ENCODE measurements around the gene INPP5E. TPM values are rescaled to one million over a fixed set of nuclear protein-coding genes. Genes with fewer than 3 reads are reported as not detected.

Gene INPP5E
- total and polyA plus RNA-seq, 10 of the 15 experiments (the other 5 are each of a cell fraction or from before 2014, with no cell fraction given): 0.24 to 16.0 (median 5.3) TPM

DNA sequence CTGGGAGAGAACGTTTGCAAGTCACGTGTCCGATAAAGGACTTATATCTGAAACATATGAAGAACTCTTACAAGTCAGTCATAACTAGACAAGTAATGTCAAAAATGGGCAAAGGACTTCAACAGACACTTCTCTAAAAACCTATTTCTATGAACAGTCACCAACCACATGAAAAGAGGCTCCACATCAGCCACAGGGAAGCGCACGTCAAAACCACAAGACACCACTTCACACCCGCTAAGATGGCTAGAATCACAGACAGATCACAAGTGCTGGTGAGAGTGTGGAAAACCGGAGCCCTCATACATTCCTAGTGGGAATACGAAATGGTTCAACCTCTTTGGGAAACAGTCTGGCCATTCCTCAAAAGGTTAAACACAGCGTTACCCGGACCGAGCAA, 54.6 kb downstream of the INPP5E start:
- RAD21 ChIA-PET (ENCODE audit: unreplicated experiment): no interaction called here
- Histone ChIP-seq H3K79me2 (ENCODE audit: control insufficient read depth, insufficient read depth, low read length) (no peaks in the 10 kb centered on the region), H3K27me3 (replicated peaks in 1 of 2; ENCODE audit: control insufficient read depth in 2 of 2, insufficient read depth in 2 of 2, low read length in 1 of 2) (no peaks in the 10 kb centered on the region), H3K4me3 (no peak overlapping the region), H3K9ac (ENCODE audit: control insufficient read depth, insufficient read depth, low read length) (no peak overlapping the region), H3K9me3 (replicated peaks; ENCODE audit: control insufficient read depth, insufficient read depth, low read length) (no peaks in the 10 kb centered on the region), H2AFZ (ENCODE audit: control insufficient read depth, low read depth, low read length) (no peak overlapping the region), H3K4me1 (ENCODE audit: control insufficient read depth, insufficient read depth, low read length) (no peaks in the 10 kb centered on the region), H4K20me1 (ENCODE audit: control insufficient read depth, insufficient read depth) (no peaks in the 10 kb centered on the region), H3K36me3 (ENCODE audit: control insufficient read depth in 2 of 2, insufficient read depth in 2 of 2, low read length in 1 of 2) (peaks cover 14 to 34% of the 10 kb centered on the region in 2 experiments; a peak in 3 of 4 replicates), H3K27ac (ENCODE audit: control insufficient read depth, insufficient read depth) (no peak overlapping the region), H3K4me2 (ENCODE audit: control insufficient read depth, insufficient read depth) (no peak overlapping the region)
- ATAC-seq (no peak), DNase-seq (ENCODE audit: low read depth, low spot score) (no peak), FAIRE-seq (peak; percentile 7)
- TF ChIP-seq IKZF2 (IDR thresholded peaks at IDR 0.05): 0 out of 4 replicates have a peak, but pooled peaks of 1 of the 2 experiments have one; percentile 27
- TF ChIP-seq SREBF2 (IDR thresholded peaks at IDR 0.05; ENCODE audit: low read length): no peak
- 0 out of 2 replicates have a peak, but pooled peaks have one; percentile 15 for TF ChIP-seq CREM (IDR thresholded peaks at IDR 0.05; ENCODE audit: low read depth)
- TF ChIP-seq RUNX3 (IDR thresholded peaks at IDR 0.05; ENCODE audit: low read length): peak; percentile 95
- TF ChIP-seq POLR2AphosphoS5 (IDR thresholded peaks at IDR 0.05; ENCODE audit: low read length): 0 out of 2 replicates have a peak, but pooled peaks have one; percentile 30
- no peak for TF ChIP-seq BRCA1 (IDR thresholded peaks at IDR 0.05; ENCODE audit: low read depth, low read length)
- TF ChIP-seq PML (IDR thresholded peaks at IDR 0.05; ENCODE audit: low read length): no peak
- TF ChIP-seq BHLHE40 (IDR thresholded peaks at IDR 0.05; ENCODE audit: borderline replicate concordance in 1 of 2, low read depth in 2 of 2, low read length in 1 of 2): peak in 1 of 2 experiments; percentile 41; a peak in 2 of 4 replicates
- peak; percentile 42; the same call in 1 of the 2 replicates for TF ChIP-seq SPI1 (IDR thresholded peaks at IDR 0.05; ENCODE audit: borderline replicate concordance, insufficient read depth, low read depth, low read length)
- peak; percentile 81; the same call in 1 of the 2 replicates for TF ChIP-seq TCF7 (IDR thresholded peaks at IDR 0.05; ENCODE audit: borderline replicate concordance)
- TF ChIP-seq, protein P1, sequence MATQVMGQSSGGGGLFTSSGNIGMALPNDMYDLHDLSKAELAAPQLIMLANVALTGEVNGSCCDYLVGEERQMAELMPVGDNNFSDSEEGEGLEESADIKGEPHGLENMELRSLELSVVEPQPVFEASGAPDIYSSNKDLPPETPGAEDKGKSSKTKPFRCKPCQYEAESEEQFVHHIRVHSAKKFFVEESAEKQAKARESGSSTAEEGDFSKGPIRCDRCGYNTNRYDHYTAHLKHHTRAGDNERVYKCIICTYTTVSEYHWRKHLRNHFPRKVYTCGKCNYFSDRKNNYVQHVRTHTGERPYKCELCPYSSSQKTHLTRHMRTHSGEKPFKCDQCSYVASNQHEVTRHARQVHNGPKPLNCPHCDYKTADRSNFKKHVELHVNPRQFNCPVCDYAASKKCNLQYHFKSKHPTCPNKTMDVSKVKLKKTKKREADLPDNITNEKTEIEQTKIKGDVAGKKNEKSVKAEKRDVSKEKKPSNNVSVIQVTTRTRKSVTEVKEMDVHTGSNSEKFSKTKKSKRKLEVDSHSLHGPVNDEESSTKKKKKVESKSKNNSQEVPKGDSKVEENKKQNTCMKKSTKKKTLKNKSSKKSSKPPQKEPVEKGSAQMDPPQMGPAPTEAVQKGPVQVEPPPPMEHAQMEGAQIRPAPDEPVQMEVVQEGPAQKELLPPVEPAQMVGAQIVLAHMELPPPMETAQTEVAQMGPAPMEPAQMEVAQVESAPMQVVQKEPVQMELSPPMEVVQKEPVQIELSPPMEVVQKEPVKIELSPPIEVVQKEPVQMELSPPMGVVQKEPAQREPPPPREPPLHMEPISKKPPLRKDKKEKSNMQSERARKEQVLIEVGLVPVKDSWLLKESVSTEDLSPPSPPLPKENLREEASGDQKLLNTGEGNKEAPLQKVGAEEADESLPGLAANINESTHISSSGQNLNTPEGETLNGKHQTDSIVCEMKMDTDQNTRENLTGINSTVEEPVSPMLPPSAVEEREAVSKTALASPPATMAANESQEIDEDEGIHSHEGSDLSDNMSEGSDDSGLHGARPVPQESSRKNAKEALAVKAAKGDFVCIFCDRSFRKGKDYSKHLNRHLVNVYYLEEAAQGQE (IDR thresholded peaks at IDR 0.05; ENCODE audit: low read depth, low read length): no peak
- peak; percentile 52; the same call in 1 of the 2 replicates for TF ChIP-seq RAD51 (IDR thresholded peaks at IDR 0.05)
- TF ChIP-seq, protein P2, sequence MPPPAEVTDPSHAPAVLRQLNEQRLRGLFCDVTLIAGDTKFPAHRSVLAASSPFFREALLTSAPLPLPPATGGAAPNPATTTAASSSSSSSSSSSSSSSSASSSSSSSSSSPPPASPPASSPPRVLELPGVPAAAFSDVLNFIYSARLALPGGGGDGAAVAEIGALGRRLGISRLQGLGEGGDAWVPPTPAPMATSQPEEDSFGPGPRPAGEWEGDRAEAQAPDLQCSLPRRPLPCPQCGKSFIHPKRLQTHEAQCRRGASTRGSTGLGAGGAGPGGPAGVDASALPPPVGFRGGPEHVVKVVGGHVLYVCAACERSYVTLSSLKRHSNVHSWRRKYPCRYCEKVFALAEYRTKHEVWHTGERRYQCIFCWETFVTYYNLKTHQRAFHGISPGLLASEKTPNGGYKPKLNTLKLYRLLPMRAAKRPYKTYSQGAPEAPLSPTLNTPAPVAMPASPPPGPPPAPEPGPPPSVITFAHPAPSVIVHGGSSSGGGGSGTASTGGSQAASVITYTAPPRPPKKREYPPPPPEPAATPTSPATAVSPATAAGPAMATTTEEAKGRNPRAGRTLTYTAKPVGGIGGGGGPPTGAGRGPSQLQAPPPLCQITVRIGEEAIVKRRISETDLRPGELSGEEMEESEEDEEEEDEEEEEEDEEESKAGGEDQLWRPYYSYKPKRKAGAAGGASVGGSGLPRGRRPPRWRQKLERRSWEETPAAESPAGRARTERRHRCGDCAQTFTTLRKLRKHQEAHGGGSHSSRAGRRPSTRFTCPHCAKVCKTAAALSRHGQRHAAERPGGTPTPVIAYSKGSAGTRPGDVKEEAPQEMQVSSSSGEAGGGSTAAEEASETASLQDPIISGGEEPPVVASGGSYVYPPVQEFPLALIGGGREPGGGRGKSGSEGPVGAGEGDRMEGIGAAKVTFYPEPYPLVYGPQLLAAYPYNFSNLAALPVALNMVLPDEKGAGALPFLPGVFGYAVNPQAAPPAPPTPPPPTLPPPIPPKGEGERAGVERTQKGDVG (CRISPR knock-in tag; IDR thresholded peaks at IDR 0.05): no peak
- TF ChIP-seq RFX5 (IDR thresholded peaks at IDR 0.05; ENCODE audit: low read depth, low read length): no peak
- TF ChIP-seq, protein P3, sequence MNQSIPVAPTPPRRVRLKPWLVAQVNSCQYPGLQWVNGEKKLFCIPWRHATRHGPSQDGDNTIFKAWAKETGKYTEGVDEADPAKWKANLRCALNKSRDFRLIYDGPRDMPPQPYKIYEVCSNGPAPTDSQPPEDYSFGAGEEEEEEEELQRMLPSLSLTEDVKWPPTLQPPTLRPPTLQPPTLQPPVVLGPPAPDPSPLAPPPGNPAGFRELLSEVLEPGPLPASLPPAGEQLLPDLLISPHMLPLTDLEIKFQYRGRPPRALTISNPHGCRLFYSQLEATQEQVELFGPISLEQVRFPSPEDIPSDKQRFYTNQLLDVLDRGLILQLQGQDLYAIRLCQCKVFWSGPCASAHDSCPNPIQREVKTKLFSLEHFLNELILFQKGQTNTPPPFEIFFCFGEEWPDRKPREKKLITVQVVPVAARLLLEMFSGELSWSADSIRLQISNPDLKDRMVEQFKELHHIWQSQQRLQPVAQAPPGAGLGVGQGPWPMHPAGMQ (IDR thresholded peaks at IDR 0.05; ENCODE audit: borderline replicate concordance): no peak
- TF ChIP-seq SMAD1 (IDR thresholded peaks at IDR 0.05; ENCODE audit: low read depth, partially characterized antibody): no peak
- TF ChIP-seq EED (IDR thresholded peaks at IDR 0.05; ENCODE audit: low read depth): no peak
- BruUV-seq (replicated peaks): no TSS peak
- intact Hi-C loops (cut with micrococcal nuclease; ENCODE audit: unreplicated experiment) (no loop called here), in situ Hi-C loops (cut with MboI) (no loop called here)
- SMC1A ChIA-PET (ENCODE audit: uncharacterized antibody, unreplicated experiment): interaction anchor here (1.3 kb wide), 1 partner anchor 9 kb away, joined by 3 read pairs; no protein-coding TSS in a partner anchor
- CTCF ChIA-PET: interaction anchor here (1.3 kb wide), 1 partner anchor 91 kb away, joined by 4 read pairs; no protein-coding TSS in a partner anchor
- WGBS (ENCODE audit: insufficient coverage, insufficient replicate concordance, low lambda C conversion rate, missing lambda C conversion rate): 78% methylated on average over 11 of the region's 11 CpGs
- POLR2A ChIA-PET: interaction anchor here (1.0 kb wide), 1 partner anchor 13 kb away, joined by 3 read pairs; no protein-coding TSS in a partner anchor

All from GM12878 (cell line).